Chondrocyte (in vitro differentiated cells): ENCODE results near the gene PRPS1. TPM values are rescaled to one million over a fixed set of nuclear protein-coding genes. Genes with fewer than 3 reads are reported as not detected.

ENCODE experiments used
- DNase-seq: peaks from one replicate; pipeline ENCODE4 v3.0.0; 2021; ENCODE audit warnings: mixed read lengths, low spot score
- H3K27ac Mint-ChIP-seq: one replicate; pipeline ENCODE4 v1.8.0; 2021; ENCODE audit warnings: mild to moderate bottlenecking, moderate library complexity, mixed read lengths; ENCODE audit not compliant: unreplicated experiment
- H3K27me3 Mint-ChIP-seq: 2 replicates; pipeline ENCODE4 v1.8.0; 2021; ENCODE audit warnings: low read depth, mixed read lengths
- H3K36me3 Mint-ChIP-seq: 2 replicates; pipeline ENCODE4 v1.8.0; 2021; ENCODE audit warnings: low read depth, mixed read lengths
- H3K4me1 Mint-ChIP-seq: 2 replicates; pipeline ENCODE4 v1.8.0; 2021; ENCODE audit warnings: low read depth, mild to moderate bottlenecking, mixed read lengths
- H3K4me3 Mint-ChIP-seq: one replicate; pipeline ENCODE4 v1.8.0; 2021; ENCODE audit warnings: mild to moderate bottlenecking, moderate library complexity, mixed read lengths; ENCODE audit not compliant: unreplicated experiment
- H3K9me3 Mint-ChIP-seq: 2 replicates; pipeline ENCODE4 v1.8.0; 2021; ENCODE audit warnings: low read depth, mixed read lengths
- CTCF ChIP-seq: fragments of 200-600 bp; sonication (generic); IDR thresholded peaks from 2 replicates; pipeline ENCODE4 v1.5.0; 2021; ENCODE audit warnings: antibody characterized with exemption, mild to moderate bottlenecking, moderate library complexity
- total RNA-seq: library from RNA; stranded (reverse); gene quantifications from 3 replicates; pipeline ENCODE4 v1.2.1, GENCODE V29; 2021

The PRPS1 gene
- total RNA-seq, 1 donor from 2014 or later, result 31.6 TPM

GRCh38 chrX:107691024-107691448, 62.7 kb downstream of the PRPS1 start:
- TF ChIP-seq CTCF, result no peak
- no peak for DNase-seq
- H3K4me3 Mint-ChIP-seq, result no peak overlapping the region
- H3K9me3 Mint-ChIP-seq, result no peaks in the 10 kb centered on the region
- H3K27ac Mint-ChIP-seq, result no peak overlapping the region
- peaks cover 3% of the 10 kb centered on the region for H3K27me3 Mint-ChIP-seq
- H3K4me1 Mint-ChIP-seq, result peaks cover 14% of the 10 kb centered on the region
- H3K36me3 Mint-ChIP-seq, result no peaks in the 10 kb centered on the region

- no peak overlapping the region for H3K4me3 Mint-ChIP-seq
- no peak overlapping the region for H3K27ac Mint-ChIP-seq
- TF ChIP-seq CTCF, result no peak
- H3K9me3 Mint-ChIP-seq, result peaks cover 6% of the 10 kb centered on the region
- no peak for DNase-seq
- H3K4me1 Mint-ChIP-seq, result peaks cover 12% of the 10 kb centered on the region
- no peaks in the 10 kb centered on the region for H3K36me3 Mint-ChIP-seq
- H3K27me3 Mint-ChIP-seq, result peaks cover 1% of the 10 kb centered on the region
Measured at GRCh38 chrX:107699616-107700015, 71.3 kb downstream of the PRPS1 start.

- peaks cover under 1% of the 10 kb centered on the region for H3K27me3 Mint-ChIP-seq
- no peaks in the 10 kb centered on the region for H3K36me3 Mint-ChIP-seq
- no peak overlapping the region for H3K27ac Mint-ChIP-seq
- H3K9me3 Mint-ChIP-seq, result peaks cover 6% of the 10 kb centered on the region
- no peak for TF ChIP-seq CTCF
- H3K4me3 Mint-ChIP-seq, result no peak overlapping the region
- DNase-seq, result no peak
- H3K4me1 Mint-ChIP-seq, result peaks cover 12% of the 10 kb centered on the region
Measured at GRCh38 chrX:107700317-107700774, 72.0 kb downstream of the PRPS1 start.

Other genes starting within 250 kb of the PRPS1 start
- gene FRMPD3, start 178.9 kb upstream of the PRPS1 start, total RNA-seq, result 0.07 TPM in 2 of 3 replicates, not detected in the other
- gene TSC22D3, start 147.3 kb downstream of the PRPS1 start, total RNA-seq, result 191 to 199 TPM (median 199 TPM) in 3 replicates
- gene NCBP2L, start 149.2 kb downstream of the PRPS1 start, total RNA-seq, result not detected in 3 replicates
- gene MID2, start 197.4 kb downstream of the PRPS1 start, total RNA-seq, result 18.0 to 19.8 TPM (median 18.7 TPM) in 3 replicates